ENCODE measurements around the gene IGFALS. TPM values are rescaled to one million over a fixed set of nuclear protein-coding genes. Genes with fewer than 3 reads are reported as not detected.

Gene IGFALS
- total RNA-seq, 2 experiments from 2014 or later = not detected

- CTCF ChIA-PET = interaction anchor here (0.7 to 3.5 kb wide), 2 partner anchors 12 to 66 kb away, joined by 4 to 19 read pairs; partner anchors contain the start of genes NUBP2 and SPSB3
- POLR2A ChIA-PET = interaction anchor here (0.8 to 5.2 kb wide), 4 partner anchors 11 to 65 kb away, joined by 3 to 42 read pairs (median 6); partner anchors contain the start of genes MAPK8IP3, NUBP2 and SPSB3
Observed at GRCh38 chr16:1771188-1771863, 22.2 kb downstream of the IGFALS start, which contains the start of gene NME3. Gene NME3 (minus strand): TSS chr16:1771543. CDS start chr16:1771534, 9 bp downstream.

DNA sequence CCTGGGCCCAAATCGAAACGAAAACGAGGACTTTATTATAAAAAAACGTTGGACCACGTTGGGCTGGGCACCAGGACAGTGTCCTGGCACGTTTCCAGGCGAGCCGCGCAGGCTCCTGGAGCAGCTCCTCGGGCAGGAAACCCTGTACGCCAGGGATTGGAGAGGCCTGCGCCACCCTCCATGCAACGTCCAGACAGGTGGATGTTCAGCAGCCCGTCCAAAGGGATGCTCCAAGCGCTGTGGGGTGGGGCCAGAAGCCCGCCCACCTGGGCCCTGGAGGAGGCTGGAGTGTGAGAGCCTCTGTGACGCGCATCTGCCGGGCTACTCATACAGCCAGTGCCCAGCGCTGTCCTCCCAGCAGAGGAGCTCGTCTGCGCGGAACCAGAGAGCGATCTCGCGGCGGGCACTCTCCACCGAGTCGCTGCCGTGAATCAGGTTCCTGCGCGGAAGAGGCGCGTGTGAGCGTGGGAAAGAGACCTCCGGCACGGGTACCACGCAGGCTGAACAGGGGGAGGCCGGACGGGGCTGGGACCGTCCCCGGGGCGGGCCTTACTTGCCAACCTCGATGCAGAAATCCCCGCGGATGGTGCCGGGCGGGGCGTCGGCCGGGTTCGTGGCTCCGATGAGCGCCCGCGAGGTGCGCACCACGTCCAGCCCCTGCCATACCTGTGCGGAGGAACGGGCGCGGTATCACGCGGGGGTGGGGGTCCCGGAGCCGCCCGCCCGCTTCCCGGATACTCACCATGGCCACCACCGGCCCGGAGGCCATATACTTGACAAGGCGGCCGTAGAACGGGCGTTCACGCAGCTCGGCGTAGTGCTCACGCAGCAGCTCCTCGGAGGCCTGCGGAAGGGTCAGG lies 22.9 kb downstream of the IGFALS start:
- ChIA-PET POLR2A (interaction anchor here (1.2 to 5.2 kb wide), 2 partner anchors 12 to 54 kb away, joined by 3 to 42 read pairs; partner anchors contain the start of genes NUBP2 and SPSB3), CTCF (interaction anchor here (3.5 kb wide), 1 partner anchor 12 kb away, joined by 19 read pairs; the partner anchor contains the start of genes NUBP2 and SPSB3)

GRCh38 chr16:1769402-1770300 lies 23.9 kb downstream of the IGFALS start:
- CTCF ChIA-PET = interaction anchor here (3.5 kb wide), 1 partner anchor 13 kb away, joined by 19 read pairs; the partner anchor contains the start of genes NUBP2 and SPSB3

DNA sequence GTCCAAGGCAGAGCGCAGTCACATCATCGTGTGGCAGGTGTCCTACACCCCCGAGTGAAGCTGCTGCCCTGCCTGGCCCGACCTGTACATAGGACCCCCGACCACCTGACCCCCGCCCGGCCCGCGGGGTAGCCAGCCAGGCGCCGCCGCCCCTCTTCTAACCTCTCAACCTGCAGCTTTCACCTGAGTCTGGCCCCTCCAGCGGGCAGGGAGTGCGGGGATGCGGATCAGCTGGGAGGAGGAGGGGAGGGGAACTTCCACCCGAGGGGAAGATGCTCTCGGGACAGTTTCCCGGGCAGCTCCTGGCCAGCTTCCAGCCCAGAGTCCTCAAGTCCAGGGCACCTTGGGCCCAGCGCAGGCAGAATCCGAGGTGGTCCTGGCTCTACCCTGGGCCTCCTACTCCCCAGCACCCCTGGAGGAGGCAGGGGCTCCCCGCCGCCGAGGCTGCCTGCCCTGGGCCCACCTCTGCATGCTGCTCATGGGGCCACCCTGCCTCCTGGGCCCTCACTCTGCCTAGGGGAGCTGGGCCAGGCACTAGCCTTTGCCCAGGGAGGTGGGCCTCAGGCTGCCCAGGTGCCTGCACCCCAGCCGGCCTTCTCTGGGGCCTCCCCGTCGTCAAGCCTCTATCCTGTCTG lies 24.6 kb downstream of the IGFALS start:
- ChIA-PET CTCF (interaction anchor here (1.7 kb wide), 1 partner anchor 63 kb away, joined by 4 read pairs; the partner anchor contains the start of gene MAPK8IP3), POLR2A (interaction anchor here (0.5 to 5.2 kb wide), 2 partner anchors 13 to 362 kb away, joined by 4 to 42 read pairs; partner anchors contain the start of genes NUBP2 and SPSB3)

More at GRCh38 chr16:1769402-1770300, 23.9 kb downstream of the IGFALS start:
- POLR2A ChIA-PET = interaction anchor here (0.5 to 5.2 kb wide), 3 partner anchors 13 to 363 kb away, joined by 3 to 42 read pairs (median 4); partner anchors contain the start of genes NUBP2 and SPSB3

DNA sequence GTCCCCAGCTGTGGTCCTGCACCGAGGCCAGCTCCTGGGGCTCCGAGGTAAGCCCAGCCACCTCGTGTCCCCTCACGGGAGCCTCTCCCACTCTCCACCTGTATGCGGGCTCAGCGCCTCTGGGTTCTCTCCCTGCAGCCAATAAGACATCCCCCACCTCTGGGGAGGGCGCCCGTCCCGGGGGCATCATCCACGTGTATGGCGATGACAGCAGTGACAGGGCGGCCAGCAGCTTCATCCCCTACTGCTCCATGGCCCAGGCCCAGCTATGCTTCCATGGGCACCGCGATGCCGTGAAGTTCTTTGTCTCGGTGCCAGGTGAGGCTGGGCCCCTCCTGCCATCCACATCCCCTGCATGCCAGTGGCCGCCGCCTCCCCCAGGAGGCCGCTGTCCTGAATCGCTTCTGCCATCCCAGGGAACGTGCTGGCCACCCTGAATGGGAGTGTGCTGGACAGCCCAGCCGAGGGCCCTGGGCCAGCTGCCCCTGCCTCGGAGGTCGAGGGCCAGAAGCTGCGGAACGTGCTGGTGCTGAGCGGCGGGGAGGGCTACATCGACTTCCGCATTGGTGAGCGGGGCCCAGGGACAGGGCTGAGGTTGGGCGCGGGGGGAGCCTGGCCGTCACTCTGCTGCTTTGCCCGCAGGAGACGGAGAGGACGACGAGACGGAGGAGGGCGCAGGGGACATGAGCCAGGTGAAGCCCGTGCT lies 25.3 kb downstream of the IGFALS start:
- ChIA-PET CTCF (interaction anchor here (1.7 kb wide), 1 partner anchor 62 kb away, joined by 4 read pairs; the partner anchor contains the start of gene MAPK8IP3), POLR2A (interaction anchor here (0.6 kb wide), 1 partner anchor 399 kb away, joined by 9 read pairs; no protein-coding TSS in a partner anchor)

DNA sequence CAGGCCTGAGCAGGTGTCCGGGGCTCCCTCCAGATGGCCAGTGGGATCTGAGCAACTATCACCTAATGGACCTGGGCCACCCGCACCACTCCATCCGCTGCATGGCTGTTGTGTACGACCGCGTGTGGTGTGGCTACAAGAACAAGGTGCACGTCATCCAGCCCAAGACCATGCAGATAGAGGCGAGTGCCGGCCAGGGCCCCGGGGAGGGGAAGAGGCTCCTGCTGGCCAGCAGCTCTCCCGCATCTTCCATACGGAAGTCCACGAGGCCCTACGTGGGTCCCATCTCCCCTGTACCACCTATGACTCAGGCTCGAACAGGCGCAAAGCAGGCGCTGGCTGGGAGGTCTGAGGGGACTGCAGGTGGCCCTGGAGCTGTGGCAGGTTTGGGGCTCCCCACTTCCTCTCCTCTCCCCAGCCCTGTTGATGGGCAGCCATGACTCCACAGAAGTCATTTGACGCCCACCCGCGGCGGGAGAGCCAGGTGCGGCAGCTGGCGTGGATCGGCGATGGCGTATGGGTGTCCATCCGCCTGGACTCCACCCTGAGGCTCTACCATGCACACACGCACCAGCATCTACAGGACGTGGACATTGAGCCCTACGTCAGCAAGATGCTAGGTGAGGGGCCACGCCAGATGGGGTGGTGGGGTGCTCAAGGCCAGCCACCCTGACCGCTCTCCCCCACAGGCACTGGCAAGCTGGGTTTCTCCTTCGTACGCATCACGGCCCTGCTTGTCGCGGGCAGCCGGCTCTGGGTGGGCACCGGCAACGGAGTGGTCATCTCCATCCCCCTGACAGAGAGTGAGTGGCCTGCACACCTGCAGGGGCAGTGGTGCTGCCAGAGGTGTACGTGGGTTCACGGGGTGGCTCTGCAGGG lies 26.1 kb downstream of the IGFALS start:
- POLR2A ChIA-PET = interaction anchor here (0.6 kb wide), 1 partner anchor 398 kb away, joined by 9 read pairs; no protein-coding TSS in a partner anchor
- CTCF ChIA-PET = interaction anchor here (1.7 kb wide), 1 partner anchor 61 kb away, joined by 4 read pairs; the partner anchor contains the start of gene MAPK8IP3

DNA sequence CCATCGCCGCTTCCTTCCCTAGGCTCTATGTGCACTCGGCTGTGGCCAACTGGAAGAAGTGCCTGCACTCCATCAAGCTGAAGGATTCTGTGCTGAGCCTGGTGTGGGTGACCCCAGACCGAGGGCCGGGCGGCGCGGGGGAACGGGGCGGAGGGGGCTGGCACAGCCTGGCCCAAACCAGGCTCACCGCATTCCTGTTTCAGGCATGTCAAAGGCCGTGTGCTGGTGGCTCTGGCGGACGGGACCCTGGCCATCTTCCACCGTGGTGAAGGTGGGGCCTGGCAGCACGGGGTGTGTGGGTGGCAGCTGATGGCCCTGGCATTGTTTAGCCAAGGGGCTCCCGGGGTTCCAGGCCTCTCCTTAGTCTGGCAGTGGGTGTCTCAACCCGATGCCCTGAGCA lies 26.8 kb downstream of the IGFALS start:
- ChIA-PET POLR2A (no interaction called here), CTCF (no interaction called here)

DNA sequence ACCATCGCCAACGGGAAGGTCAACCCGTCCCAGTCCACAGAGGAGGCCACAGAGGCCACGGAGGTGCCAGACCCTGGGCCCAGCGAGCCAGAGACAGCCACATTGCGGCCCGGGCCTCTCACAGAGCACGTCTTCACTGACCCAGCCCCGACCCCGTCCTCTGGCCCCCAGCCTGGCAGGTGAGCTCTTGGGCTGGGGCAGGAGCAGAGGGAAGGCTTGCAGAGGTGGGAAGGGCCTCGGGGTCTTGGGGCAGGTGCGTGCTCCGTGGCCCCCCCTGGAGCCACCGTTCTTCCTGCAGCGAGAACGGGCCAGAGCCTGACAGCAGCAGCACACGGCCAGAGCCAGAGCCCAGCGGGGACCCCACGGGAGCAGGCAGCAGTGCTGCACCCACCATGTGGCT lies 27.3 kb downstream of the IGFALS start:
- POLR2A ChIA-PET = no interaction called here
- CTCF ChIA-PET = no interaction called here

DNA sequence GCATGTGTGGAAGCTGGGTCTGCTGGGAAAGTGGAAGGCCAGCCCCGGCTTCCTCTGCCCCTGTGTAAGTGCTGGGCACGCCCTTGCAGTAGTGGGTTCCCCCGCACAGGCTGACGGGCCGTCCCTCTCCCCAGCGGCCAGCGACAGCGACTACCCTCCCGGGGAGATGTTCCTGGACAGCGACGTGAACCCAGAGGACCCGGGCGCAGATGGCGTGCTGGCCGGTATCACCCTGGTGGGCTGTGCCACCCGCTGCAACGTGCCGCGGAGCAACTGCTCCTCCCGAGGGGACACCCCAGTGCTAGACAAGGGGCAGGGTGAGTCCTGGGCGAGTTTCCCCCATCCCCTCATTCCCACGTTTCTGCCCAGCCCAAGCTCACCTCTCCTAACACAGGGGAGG lies 27.7 kb downstream of the IGFALS start:
- ChIA-PET CTCF (no interaction called here), POLR2A (no interaction called here)

GRCh38 chr16:1764971-1765370 lies 28.5 kb downstream of the IGFALS start:
- POLR2A ChIA-PET = no interaction called here
- CTCF ChIA-PET = no interaction called here

DNA sequence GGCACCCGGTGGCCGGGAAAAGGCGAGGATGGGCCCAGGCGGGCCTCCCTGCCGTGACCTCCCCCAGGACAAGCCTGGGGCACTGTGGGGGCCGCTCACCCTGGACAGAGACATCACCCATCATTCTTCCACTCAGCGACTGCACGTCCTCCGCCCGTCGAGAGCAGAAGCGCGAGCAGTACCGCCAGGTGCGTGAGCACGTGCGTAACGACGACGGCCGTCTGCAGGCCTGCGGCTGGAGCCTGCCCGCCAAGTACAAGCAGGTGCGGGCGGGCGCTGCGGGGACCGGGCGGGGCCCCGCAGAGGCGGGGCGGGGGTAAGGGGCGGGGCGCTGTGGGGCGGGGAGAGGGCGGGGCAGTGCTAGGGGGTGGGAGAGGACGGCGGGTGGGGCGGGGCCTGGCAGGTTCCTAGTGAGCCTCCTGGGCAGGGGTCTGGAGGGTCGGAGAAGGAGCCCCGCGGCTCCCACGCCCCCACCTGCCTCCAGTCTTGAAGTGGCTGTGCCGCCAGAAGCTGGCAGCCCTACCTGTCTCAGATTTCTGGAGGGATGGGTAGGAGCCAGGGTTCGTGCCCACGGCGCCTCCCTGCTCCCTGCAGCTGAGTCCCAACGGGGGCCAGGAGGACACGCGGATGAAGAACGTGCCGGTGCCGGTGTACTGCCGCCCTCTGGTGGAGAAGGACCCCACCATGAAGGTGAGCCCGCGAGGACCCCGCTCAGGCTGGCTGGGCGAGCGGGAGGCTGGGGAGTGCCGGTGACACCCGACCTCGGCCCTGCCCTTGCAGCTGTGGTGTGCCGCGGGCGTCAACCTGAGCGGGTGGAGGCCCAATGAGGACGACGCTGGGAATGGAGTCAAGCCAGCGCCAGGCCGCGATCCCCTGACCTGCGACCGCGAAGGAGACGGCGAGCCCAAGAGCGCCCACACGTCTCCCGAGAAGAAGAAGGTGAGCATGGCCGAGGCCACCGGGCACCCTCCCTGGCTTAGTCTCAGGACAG lies 29.7 kb downstream of the IGFALS start:
- ChIA-PET POLR2A (no interaction called here), CTCF (no interaction called here)

DNA sequence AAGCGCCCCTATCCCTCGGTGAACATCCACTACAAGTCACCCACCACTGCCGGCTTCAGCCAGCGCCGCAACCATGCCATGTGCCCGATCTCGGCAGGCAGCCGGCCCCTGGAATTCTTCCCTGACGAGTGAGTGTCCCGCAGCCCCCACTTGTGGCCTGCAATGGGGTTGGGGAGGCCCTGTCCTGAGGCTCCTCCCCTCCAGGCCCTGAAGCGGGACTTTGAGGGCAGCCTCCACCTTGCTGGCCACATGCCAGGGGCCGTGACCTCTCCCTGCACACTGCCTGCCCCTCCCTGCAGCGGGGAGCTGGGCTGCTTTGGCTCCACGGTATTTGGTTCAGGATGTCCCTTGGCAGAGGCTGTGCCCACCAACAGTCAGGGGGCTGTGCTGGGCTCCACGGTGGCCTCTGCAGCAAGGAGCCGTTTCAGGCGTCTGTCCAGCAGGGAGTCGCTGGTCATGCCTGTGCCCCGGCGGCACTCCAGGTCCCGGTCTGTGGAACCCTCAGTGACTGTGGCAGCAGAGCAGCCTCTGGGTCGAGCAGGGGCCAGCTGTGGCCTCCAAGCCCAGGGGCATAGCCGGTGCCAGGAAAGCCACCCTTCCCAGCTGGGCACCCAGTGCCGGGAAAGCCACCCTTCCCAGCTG lies 30.5 kb downstream of the IGFALS start:
- ChIA-PET POLR2A (no interaction called here), CTCF (no interaction called here)

DNA sequence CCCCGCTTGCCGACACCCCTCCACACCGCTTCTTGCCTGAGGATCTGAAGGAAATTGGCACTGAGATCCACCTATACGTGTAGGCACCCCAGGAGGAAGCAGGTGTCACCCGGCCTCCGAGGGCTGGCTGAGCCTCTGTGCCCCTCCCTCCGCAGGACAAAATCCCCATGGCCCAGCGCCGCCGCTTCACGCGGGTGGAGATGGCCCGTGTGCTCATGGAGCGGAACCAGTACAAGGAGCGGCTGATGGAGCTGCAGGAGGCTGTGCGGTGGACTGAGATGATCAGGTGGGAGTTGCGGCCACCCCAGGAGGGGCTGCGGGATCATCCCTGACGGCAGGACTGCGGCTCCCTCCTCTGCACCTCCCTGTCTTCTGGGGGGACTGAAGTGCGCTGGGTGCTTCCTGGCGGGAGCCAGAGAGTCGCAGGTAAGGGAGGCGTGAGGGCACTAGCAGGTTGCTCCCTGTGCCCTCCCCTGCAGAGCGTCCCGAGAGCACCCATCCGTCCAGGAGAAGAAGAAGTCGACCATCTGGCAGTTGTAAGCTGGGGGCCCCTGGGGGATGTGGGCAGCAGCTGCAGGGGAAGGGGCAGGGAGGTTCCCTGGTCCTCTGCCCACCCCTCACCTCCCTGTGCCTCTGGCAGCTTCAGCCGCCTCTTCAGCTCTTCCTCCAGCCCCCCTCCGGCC lies 31.2 kb downstream of the IGFALS start:
- CTCF ChIA-PET = no interaction called here
- POLR2A ChIA-PET = no interaction called here

GRCh38 chr16:1761751-1762150 lies 31.8 kb downstream of the IGFALS start:
- CTCF ChIA-PET = no interaction called here

GRCh38 chr16:1760911-1761310 lies 32.6 kb downstream of the IGFALS start:
- CTCF ChIA-PET = no interaction called here
- POLR2A ChIA-PET = no interaction called here

More at GRCh38 chr16:1761751-1762150, 31.8 kb downstream of the IGFALS start:
- POLR2A ChIA-PET = no interaction called here
